ENCODE results near the gene SLC6A6. TPM values are rescaled to one million over a fixed set of nuclear protein-coding genes. Genes with fewer than 3 reads are reported as not detected.
"Not testable (repeated sequence)": the region's sequence is repeated elsewhere in the genome, so short reads cannot be mapped to it uniquely, and the experiment has no call there.

SLC6A6 gene
- total RNA-seq, 1 donor from 2014 or later: 46.3 TPM

DNA sequence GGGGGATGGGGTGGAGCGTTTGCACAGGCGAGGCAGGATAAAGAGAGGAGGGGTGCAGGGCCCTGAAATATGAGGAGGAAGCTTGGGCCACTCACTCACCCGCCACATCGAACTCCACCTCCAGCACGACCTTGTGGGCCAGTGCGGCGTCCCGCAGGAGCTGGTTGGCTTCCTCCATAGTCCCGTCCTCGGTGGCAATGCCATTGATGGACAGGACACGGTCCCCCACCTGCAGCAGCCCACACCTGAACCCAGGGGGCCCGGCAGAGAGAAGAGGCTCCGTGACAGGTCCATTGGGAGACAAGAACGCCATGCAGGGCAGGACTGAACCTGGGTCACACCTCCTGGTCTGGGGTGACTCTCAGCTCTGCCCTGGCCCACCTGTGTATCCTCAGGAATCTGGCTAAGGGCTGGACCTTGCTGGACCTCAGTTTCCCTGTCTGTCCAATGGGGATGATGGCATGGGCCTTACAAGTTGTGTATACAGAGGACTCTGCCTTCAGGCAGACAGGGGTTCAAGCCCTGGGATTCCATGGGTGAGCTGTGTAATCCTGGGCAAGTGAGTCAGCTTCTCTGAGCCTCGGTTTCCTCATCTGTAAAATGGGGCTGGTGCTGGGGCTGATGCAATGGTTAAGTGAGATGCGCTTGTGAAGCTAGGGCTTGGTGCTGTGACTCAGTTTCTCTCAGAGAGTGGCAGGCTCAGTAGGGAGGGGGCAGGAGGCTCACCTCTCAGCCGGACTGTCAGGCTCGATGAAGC lies 111.3 kb downstream of the SLC6A6 start:
- Mint-ChIP-seq H3K4me1 (ENCODE audit: unreplicated experiment) (no peaks in the 10 kb centered on the region), H3K9me3 (ENCODE audit: unreplicated experiment) (no peaks in the 10 kb centered on the region)
- no peak for DNase-seq (ENCODE audit: low spot score)

DNA sequence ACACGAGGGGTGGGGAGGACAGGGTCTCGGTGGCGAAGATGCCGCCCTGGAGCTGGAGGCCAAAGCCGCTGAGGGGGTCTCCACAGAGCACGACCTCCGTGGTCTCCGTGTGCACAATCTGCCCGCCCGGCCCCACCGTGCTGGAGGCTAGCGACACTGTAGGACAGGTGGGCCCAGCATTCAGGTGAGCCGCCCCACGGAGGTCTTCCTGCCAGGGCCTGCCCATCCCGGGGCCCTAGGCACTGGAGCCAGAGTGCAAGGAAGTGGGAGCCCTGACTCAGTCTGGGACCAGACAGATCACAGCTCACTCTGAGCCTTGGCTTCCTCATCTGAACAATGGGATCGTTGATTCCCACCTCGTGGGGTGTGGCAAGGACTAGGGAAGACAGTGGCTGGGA lies 111.9 kb downstream of the SLC6A6 start:
- DNase-seq (ENCODE audit: low spot score): no peak
- no peak overlapping the region for H3K4me3 Mint-ChIP-seq (ENCODE audit: unreplicated experiment)
- no peaks in the 10 kb centered on the region for H3K4me1 Mint-ChIP-seq (ENCODE audit: unreplicated experiment)
- H3K9me3 Mint-ChIP-seq (ENCODE audit: unreplicated experiment): no peaks in the 10 kb centered on the region
- H3K27ac Mint-ChIP-seq (ENCODE audit: unreplicated experiment): no peak overlapping the region
- TF ChIP-seq, protein P1, sequence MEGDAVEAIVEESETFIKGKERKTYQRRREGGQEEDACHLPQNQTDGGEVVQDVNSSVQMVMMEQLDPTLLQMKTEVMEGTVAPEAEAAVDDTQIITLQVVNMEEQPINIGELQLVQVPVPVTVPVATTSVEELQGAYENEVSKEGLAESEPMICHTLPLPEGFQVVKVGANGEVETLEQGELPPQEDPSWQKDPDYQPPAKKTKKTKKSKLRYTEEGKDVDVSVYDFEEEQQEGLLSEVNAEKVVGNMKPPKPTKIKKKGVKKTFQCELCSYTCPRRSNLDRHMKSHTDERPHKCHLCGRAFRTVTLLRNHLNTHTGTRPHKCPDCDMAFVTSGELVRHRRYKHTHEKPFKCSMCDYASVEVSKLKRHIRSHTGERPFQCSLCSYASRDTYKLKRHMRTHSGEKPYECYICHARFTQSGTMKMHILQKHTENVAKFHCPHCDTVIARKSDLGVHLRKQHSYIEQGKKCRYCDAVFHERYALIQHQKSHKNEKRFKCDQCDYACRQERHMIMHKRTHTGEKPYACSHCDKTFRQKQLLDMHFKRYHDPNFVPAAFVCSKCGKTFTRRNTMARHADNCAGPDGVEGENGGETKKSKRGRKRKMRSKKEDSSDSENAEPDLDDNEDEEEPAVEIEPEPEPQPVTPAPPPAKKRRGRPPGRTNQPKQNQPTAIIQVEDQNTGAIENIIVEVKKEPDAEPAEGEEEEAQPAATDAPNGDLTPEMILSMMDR (IDR thresholded peaks at IDR 0.05; ENCODE audit: unreplicated experiment): no peak
- H3K27me3 Mint-ChIP-seq (ENCODE audit: unreplicated experiment): peaks cover 6% of the 10 kb centered on the region
- no peaks in the 10 kb centered on the region for H3K36me3 Mint-ChIP-seq (ENCODE audit: low read depth, unreplicated experiment)

More for the DNA sequence above, 111.3 kb downstream of the SLC6A6 start:
- TF ChIP-seq, protein P1 (IDR thresholded peaks at IDR 0.05; ENCODE audit: unreplicated experiment): no peak
- Mint-ChIP-seq H3K27ac (ENCODE audit: unreplicated experiment) (no peak overlapping the region), H3K27me3 (ENCODE audit: unreplicated experiment) (peaks cover 6% of the 10 kb centered on the region), H3K36me3 (ENCODE audit: low read depth, unreplicated experiment) (no peaks in the 10 kb centered on the region), H3K4me3 (ENCODE audit: unreplicated experiment) (no peak overlapping the region)

DNA sequence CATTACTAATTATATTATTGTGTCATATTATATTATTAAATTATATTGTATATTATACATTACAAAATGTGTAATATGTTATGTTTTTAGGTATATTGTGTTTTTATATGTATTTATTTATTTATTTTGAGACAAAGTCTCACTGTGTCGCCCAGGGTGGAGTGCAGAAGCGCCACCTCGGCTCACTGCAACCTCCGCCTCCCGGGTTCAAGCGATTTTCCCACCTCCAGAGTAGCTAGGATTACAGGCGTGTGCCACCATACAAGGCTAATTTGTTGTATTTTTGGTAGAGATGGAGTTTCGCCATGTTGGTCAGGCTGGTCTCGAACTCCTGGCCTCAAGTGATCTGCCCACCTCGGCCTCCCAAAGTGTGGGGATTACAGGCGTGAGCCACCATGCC lies 113.1 kb downstream of the SLC6A6 start:
- not testable (repeated sequence) for H3K4me1 Mint-ChIP-seq (ENCODE audit: unreplicated experiment); DNase-seq (ENCODE audit: low spot score); H3K9me3 Mint-ChIP-seq (ENCODE audit: unreplicated experiment); H3K27ac Mint-ChIP-seq (ENCODE audit: unreplicated experiment); H3K4me3 Mint-ChIP-seq (ENCODE audit: unreplicated experiment); H3K27me3 Mint-ChIP-seq (ENCODE audit: unreplicated experiment); H3K36me3 Mint-ChIP-seq (ENCODE audit: low read depth, unreplicated experiment)

DNA sequence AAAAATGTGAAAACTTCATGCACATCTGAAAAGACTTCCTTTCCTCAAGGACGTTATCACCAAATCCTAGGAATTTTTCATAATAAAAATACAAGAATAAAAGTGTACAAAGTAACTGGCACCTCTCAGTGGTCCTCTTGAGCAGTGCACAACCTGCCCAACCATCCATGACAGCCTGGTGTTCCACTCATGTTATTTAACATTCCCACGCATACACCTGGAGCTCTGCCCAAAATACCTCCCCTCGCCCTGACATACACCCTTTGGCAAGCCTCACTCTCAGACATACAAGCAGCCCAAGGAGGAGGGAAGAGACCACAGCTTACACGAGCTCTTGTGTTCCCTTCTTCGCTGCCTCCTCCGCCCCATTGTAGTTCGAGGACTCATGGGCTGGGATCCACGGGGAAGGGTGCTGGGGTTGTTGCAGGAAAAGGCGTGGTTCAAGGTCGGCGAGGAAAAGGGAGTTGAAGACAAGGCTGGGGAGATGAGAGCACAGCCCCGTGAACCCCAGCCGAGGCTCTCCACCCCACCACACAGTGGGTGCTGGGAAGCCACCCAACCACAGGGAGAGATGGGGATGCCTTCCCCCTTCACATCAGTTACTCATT lies 114.4 kb downstream of the SLC6A6 start:
- TF ChIP-seq, protein P1 (IDR thresholded peaks at IDR 0.05; ENCODE audit: unreplicated experiment): no peak
- Mint-ChIP-seq H3K4me1 (ENCODE audit: unreplicated experiment) (no peaks in the 10 kb centered on the region), H3K36me3 (ENCODE audit: low read depth, unreplicated experiment) (no peaks in the 10 kb centered on the region), H3K27ac (ENCODE audit: unreplicated experiment) (no peak overlapping the region), H3K9me3 (ENCODE audit: unreplicated experiment) (no peaks in the 10 kb centered on the region), H3K27me3 (ENCODE audit: unreplicated experiment) (peaks cover 8% of the 10 kb centered on the region), H3K4me3 (ENCODE audit: unreplicated experiment) (no peak overlapping the region)
- DNase-seq (ENCODE audit: low spot score): no peak

DNA sequence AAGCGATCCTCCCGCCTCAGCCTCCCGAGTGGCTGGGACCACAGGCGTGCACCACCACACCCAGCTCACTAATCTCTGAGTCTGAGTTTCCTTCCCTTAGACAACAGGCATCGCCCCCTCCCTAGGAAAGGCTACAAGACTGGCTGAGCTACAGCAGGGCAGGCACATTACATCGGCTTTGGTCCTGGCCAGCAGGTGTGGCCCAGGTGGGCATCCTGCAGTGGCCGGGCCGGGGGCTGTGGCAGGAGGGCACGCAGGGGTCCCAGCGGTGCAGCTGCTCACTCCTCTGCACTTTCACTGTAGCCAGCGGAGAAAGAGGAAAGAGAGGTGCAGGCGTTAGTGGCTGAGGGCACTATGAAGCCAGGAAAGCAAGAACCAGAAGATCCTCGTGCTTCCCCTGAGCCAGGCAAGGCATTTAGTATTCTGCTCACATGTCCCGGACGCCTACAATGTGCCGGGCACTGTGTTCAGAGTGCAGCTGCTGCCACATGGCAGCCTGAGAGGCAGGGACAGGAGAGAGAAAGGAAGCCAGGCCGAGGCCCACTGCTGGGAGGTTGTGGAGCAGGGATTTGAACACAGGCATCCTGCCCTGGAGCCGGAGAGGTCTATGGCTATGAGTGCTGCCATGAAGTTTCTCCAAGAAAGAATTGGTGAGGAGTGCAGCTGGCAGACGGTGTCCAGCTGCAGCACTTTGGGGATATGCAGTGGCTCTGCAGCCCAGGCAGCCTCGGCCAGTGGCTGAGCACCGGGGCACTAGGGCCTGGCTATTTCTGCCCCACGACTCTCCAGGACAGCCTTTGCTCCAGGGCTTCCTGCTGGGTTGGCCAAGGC lies 115.4 kb downstream of the SLC6A6 start:
- DNase-seq (ENCODE audit: low spot score): no peak

More for the DNA sequence above, 115.4 kb downstream of the SLC6A6 start:
- Mint-ChIP-seq H3K27me3 (ENCODE audit: unreplicated experiment) (peaks cover 6% of the 10 kb centered on the region), H3K4me3 (ENCODE audit: unreplicated experiment) (no peak overlapping the region), H3K36me3 (ENCODE audit: low read depth, unreplicated experiment) (no peaks in the 10 kb centered on the region), H3K27ac (ENCODE audit: unreplicated experiment) (no peak overlapping the region), H3K4me1 (ENCODE audit: unreplicated experiment) (no peaks in the 10 kb centered on the region), H3K9me3 (ENCODE audit: unreplicated experiment) (no peaks in the 10 kb centered on the region)
- TF ChIP-seq, protein P1 (IDR thresholded peaks at IDR 0.05; ENCODE audit: unreplicated experiment): no peak
